Adipocyte (in vitro differentiated cells): ENCODE results near the gene POLR2B.

Experiments
- DNase-seq: peaks from one replicate; pipeline ENCODE4 v3.0.0-alpha.2; 2015; ENCODE audit warnings: low read depth
- H3K27me3 ChIP-seq: replicated peaks from 2 replicates; pipeline ENCODE4 v1.7.0; 2013; ENCODE audit warnings: mild to moderate bottlenecking, low read length, moderate library complexity; ENCODE audit not compliant: control insufficient read depth, insufficient read depth
- H3K36me3 ChIP-seq: 2 replicates; pipeline ENCODE4 v1.7.0; 2013; ENCODE audit warnings: low read length, mild to moderate bottlenecking, moderate library complexity; ENCODE audit not compliant: control insufficient read depth, insufficient read depth, severe bottlenecking
- H3K4me1 ChIP-seq: 2 replicates; pipeline ENCODE4 v1.7.0; 2013; ENCODE audit warnings: mild to moderate bottlenecking, low read length, moderate library complexity; ENCODE audit not compliant: control insufficient read depth, insufficient read depth
- H3K4me3 ChIP-seq: 2 replicates; pipeline ENCODE4 v1.7.0; 2013; ENCODE audit warnings: mild to moderate bottlenecking, low read length, moderate library complexity
- H3K9ac ChIP-seq: 2 replicates; pipeline ENCODE4 v1.7.0; 2013; ENCODE audit warnings: mild to moderate bottlenecking, low read length, moderate library complexity
- H3K9me3 ChIP-seq: 2 replicates; pipeline ENCODE4 v1.7.0; 2013; ENCODE audit warnings: mild to moderate bottlenecking, low read length, moderate library complexity; ENCODE audit not compliant: control insufficient read depth

Gene POLR2B

GRCh38 chr4:57071326-57071725, 92.6 kb downstream of the POLR2B start:
- Histone ChIP-seq H3K4me1 (peaks cover 36% of the 10 kb centered on the region), H3K9ac (no peak overlapping the region), H3K36me3 (no peaks in the 10 kb centered on the region), H3K27me3 (no peaks in the 10 kb centered on the region), H3K9me3 (no peaks in the 10 kb centered on the region), H3K4me3 (peak overlapping the region; percentile 50)
- DNase-seq, result peak; percentile 84

DNA sequence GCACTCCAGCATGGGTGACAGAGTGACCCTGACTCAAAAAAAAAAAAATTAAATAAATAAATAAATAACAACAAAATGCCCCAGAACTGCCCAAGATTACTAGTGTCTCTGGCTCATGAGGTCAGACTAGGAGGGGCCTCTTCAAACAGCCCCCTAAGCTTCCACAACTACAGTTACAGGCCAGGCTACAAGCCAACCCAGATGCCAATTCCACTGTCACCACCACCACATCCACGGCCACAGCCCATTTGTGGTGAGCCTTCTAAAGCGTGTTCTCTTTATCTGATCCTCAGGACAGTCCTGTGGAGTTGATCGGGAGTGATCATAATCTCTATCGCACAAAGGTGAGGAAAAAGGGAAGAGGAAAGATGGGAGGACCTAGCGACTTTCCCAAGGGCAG, 94.9 kb downstream of the POLR2B start:
- Histone ChIP-seq H3K4me1 (peaks cover 34% of the 10 kb centered on the region), H3K9me3 (no peaks in the 10 kb centered on the region), H3K4me3 (no peak overlapping the region), H3K9ac (no peak overlapping the region), H3K36me3 (no peaks in the 10 kb centered on the region), H3K27me3 (no peaks in the 10 kb centered on the region)
- no peak for DNase-seq

- H3K9ac ChIP-seq, result no peak overlapping the region
- H3K27me3 ChIP-seq, result no peaks in the 10 kb centered on the region
- H3K9me3 ChIP-seq, result no peaks in the 10 kb centered on the region
- DNase-seq, result peak; percentile 92
- peaks cover 39% of the 10 kb centered on the region for H3K4me1 ChIP-seq
- H3K4me3 ChIP-seq, result no peak overlapping the region
- no peaks in the 10 kb centered on the region for H3K36me3 ChIP-seq
These were observed 96.0 kb downstream of the POLR2B start for GRCh38 chr4:57074744-57075143.

DNA sequence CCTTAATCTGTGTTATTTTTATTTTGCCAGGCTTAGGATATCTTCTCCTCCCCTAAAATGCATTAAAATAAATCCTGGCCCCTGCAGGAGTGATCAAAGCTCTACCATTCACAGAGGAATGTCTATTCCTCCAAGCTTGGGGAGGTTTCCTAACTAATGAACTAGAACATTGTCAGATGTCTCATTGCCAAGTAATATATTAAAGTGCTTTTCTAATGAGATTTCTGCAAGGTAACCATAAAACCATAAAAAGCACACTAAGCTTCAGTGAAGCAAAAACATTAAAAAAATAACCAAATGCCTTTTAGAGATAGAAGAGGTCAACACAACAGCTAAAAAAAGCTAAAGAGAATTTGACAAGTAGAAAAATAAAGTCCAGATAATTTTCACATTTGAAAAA, 96.7 kb downstream of the POLR2B start:
- no peaks in the 10 kb centered on the region for H3K9me3 ChIP-seq
- no peaks in the 10 kb centered on the region for H3K36me3 ChIP-seq
- H3K4me1 ChIP-seq, result peaks cover 38% of the 10 kb centered on the region
- no peak overlapping the region for H3K4me3 ChIP-seq
- H3K27me3 ChIP-seq, result no peaks in the 10 kb centered on the region
- H3K9ac ChIP-seq, result peak overlapping the region; percentile 23
- DNase-seq, result no peak

- no peak for DNase-seq
- H3K36me3 ChIP-seq, result no peaks in the 10 kb centered on the region
- H3K27me3 ChIP-seq, result no peaks in the 10 kb centered on the region
- no peak overlapping the region for H3K4me3 ChIP-seq
- H3K4me1 ChIP-seq, result peaks cover 38% of the 10 kb centered on the region
- no peak overlapping the region for H3K9ac ChIP-seq
- H3K9me3 ChIP-seq, result no peaks in the 10 kb centered on the region
These were observed 98.0 kb downstream of the POLR2B start for GRCh38 chr4:57076646-57077045.

- H3K9ac ChIP-seq, result no peak overlapping the region
- H3K27me3 ChIP-seq, result no peaks in the 10 kb centered on the region
- peaks cover 47% of the 10 kb centered on the region for H3K4me1 ChIP-seq
- DNase-seq, result peak; percentile 57
- H3K36me3 ChIP-seq, result no peaks in the 10 kb centered on the region
- no peak overlapping the region for H3K4me3 ChIP-seq
- no peaks in the 10 kb centered on the region for H3K9me3 ChIP-seq
These were observed 99.1 kb downstream of the POLR2B start for GRCh38 chr4:57077550-57078343.

GRCh38 chr4:57078685-57079521, 100.2 kb downstream of the POLR2B start:
- peak; percentile 39 for DNase-seq

More at GRCh38 chr4:57078685-57079521, 100.2 kb downstream of the POLR2B start:
- peaks cover 58% of the 10 kb centered on the region for H3K4me1 ChIP-seq
- H3K9me3 ChIP-seq, result no peaks in the 10 kb centered on the region
- H3K27me3 ChIP-seq, result no peaks in the 10 kb centered on the region
- H3K4me3 ChIP-seq, result no peak overlapping the region
- H3K9ac ChIP-seq, result no peak overlapping the region
- no peaks in the 10 kb centered on the region for H3K36me3 ChIP-seq
